HG02571 (cell line): ENCODE measurements around the gene PLXNB1.

ENCODE experiments used
- ATAC-seq: cut with Tn5 transposase; IDR thresholded peaks from one replicate; pipeline ENCODE4 v1.9.1; 2021; ENCODE audit warnings: mild to moderate bottlenecking, moderate library complexity; ENCODE audit not compliant: unreplicated experiment

The PLXNB1 gene

DNA sequence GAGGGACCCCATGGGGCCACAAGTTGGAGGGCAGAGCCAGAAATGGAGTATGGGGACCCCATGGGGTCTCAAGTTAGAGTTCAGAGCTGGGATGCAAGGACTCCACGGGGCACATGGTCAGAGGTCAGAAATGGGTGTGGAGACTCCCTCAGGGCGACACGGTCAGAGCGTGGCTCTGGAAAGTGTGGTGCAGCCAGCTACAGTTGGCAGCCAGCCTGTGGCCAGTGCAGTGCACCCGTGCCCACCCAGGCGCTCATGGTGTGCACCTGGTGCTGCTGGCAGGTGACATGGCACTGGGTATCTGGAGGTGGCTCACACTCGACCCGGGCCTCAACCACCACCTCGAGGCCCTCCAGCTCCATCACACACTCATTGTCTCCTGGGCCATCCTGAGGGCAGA, 11.2 kb downstream of the PLXNB1 start:
- no peak for ATAC-seq

DNA sequence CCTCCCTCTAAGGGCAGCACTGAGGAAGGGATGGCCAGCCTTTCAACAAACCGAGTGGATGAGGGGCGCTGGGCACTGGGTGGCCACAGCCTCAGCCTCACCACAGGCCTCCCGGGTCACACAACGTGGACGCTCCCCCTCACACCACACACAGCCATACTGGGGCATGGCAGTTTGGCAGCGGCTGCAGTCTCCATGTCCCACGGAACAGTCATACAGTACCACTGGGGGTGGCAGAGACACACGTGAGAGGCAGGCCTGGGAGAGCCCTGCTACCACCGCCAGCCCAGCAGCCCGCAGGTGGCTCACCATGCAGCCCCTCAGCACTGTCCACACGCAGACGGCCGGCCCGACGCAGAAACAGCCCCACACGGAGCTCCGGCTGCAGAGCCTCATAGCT, 11.7 kb downstream of the PLXNB1 start:
- no peak for ATAC-seq

- no peak for ATAC-seq
Measured at GRCh38 chr3:48417529-48418108, 12.3 kb downstream of the PLXNB1 start.

GRCh38 chr3:48416546-48416945, 13.3 kb downstream of the PLXNB1 start:
- ATAC-seq, result no peak

DNA sequence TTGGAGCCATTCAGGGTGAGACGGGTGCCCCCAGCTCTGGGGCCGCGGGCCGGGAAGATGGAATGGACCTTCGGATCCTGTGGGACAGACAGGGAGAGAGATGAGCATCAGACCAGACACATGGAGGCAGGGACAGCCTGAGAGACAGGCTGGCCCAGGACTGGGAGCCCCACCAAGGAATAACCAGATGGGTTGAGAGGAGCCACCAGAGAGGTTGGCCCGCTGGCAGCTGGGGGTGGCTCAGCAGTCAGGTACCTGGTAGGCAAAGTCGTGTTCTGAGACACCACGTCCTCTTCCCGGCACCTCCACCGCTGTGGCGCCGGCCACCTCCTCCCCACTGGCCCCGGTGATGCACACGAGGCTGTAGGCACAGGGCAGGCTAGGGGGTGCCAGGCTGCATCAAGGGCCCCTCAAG, 13.8 kb downstream of the PLXNB1 start:
- ATAC-seq, result no peak

DNA sequence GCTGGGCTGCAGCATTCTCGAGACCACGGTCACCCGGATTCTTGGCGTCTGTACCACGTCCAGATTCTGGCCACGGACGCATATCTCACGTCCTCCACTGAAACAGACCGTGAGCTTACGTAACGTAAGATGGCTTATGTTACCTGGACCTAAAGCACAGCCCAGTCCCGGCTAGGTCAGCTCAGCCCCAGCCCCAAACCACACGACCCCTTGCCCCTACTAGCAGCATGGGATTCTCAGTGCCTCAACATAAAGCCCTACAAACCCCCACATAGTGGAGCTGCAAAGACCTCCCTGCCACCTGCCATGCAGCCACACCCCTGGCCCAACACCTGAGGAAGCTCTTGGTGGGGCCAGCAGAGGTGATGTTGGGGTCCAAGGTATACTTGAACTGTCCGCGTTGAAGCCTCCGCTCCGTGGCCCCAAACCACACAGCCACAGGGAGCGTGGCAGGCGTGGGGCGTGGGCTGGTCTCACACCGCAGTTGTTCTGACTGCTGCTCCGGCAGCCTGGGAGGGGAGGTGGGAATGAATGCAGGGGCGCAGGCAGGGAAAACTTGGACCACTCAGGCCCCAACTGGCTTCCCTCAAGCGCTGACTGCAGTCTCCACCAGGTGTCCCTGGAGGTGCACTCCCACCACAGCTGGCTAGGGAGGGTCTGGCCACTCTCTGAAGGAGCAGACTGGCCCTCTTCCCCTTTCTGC, 14.5 kb downstream of the PLXNB1 start:
- no peak for ATAC-seq

DNA sequence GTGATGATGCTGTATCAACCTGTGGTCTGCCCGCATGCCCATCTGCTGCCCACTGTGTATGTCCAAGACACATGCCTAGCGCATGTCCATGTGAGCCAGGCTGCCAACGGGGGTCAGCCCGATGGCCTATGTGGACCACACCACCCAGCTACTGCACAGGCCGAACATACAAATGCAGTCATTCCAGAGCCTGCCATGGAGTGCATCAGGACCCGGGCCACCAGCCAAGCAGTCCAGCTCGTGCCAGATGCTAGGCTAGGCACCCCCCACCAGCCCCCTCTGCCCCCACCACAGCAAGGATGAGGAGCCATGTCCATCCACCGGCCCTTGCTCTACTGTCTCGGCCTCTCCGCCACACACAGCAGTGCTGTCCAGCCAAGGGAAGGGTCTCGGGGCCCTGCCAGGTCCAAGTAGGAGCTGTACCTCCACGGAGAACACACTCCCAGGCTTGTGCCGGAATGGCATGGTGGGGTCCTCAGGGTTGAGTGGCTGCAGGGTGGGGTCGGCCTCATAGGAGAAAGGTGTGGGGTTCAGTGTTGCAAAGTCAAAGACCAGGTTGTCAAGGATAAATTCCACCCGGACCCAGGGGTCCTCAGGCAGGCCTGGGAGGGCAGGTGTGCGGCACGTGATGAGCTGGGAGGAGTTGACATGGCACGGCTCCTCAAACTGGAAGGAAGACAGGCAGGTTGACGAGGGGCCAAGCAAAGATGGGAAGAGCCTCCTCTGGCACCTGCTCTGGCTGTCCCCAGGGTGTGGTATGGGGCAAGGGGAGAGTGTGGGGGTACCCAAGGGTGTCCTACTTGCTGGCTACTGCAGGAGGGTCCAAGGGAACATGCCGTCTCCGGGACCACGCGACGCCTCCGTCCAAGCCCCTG, 15.3 kb downstream of the PLXNB1 start:
- no peak for ATAC-seq

DNA sequence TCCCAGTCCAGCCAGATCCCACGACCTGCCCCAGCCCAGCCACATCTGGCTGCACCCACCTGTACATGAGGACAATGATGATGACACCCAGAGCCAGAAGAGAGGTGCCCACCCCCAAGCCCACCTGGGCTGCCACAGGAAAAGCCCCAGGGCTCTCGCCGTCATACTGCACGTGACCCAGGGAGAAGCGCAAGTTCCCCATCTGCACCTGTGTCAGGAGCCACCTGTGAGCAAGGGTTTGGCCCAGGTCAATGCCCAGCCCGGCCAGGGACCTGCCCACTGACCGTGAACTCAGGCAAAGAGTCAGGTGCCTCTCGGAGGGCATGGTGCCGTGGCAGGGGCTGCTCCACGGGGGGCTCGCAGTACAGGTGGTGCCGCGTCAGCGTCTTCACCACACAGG, 16.3 kb downstream of the PLXNB1 start:
- ATAC-seq, result no peak

GRCh38 chr3:48413086-48413485, 16.8 kb downstream of the PLXNB1 start:
- ATAC-seq, result no peak

DNA sequence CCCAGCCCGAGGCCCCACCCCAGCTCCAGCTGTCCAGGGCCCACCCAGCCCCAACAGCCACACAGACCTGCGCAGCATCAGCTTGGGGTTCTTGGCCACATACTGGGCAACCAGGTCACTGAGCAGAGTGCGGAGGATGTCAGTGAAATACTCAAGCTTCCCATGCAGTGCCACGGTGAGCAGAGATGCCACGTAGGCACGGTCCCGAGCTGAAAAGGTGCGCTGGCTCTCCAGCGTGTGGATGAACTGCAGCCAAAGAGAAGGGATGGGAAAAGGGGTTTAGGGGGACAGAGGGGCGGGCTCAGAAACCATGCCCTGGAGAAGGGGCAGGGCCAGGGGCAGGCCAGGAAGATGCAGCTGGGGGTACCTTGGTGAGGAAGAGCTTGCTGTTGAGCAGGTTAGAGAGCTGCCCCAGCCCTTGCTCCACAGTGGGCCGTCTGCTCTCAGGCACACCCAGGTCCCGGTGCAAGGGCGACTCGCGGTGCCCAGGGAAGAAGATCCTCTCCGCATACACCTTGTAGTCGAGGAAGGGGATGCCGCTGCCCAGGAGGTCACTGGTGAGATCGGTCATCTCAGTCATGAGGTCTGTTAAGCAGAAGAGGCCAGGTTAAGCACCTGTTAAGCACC, 17.4 kb downstream of the PLXNB1 start:
- ATAC-seq, result no peak

GRCh38 chr3:48411606-48412374, 18.1 kb downstream of the PLXNB1 start:
- ATAC-seq, result no peak

GRCh38 chr3:48411041-48411588, 18.8 kb downstream of the PLXNB1 start:
- ATAC-seq, result no peak

DNA sequence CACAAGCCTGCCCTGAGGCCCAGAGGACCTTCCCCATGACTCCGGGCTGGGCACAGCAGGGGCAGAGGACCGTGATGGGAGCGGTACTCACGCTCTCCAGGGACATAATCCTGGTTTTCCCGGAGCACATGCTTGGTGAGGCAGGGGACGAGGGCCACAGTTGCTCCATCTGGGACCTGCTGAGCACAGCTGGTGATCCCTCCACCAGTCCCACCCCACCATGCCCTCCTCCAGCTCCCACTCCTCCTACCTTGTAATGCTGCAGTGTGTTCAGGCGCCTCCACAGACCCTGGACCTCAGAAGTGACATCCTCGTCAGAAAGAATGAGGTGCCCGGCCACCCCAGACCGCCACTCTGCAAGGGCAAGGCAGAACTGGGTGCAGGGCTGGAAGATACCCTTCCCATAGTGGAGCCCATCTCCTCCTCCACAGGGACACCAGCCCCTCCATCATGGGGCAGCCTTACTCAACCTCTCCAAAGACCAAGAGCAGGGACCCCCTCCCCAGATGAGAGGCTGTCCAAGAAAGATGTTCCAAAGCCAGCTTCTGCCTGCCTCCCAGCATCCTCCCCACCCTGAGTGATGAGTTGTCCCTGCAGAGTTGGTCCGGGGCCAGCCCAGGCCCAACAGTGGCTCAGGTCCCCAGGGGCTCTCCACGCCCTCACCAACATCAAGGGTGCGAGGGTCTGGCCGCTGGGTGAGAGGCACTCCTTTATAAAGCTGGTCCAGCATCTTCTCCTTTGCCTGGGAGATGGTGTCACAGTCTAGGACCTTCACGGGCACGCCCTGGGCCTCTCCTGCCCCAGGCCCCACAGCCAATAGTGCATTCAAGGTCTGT, 19.5 kb downstream of the PLXNB1 start:
- ATAC-seq, result no peak

- ATAC-seq, result no peak
Measured at GRCh38 chr3:48409291-48410201, 20.3 kb downstream of the PLXNB1 start.

DNA sequence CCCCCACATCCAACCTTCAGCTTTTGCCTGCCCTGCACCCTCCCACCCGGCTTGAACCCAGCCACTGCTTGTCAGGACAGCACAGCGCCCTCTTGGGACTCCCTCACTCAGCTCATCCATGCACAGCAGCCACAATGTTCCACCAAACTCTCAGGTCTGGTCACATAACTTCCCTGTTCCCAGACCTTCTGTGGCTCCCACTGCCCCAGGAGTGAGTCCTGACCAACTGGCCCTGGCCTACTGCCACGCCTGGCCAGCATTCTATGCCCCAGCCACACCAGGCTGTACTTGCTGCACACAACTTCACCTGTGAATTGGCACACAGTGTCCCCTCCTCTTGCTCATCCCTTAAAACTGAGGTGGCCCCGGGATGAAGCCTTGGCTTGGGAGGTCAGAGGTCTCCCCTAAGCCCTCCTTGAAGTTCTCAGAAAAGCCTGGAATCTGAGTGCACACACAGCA, 21.0 kb downstream of the PLXNB1 start:
- ATAC-seq, result no peak

DNA sequence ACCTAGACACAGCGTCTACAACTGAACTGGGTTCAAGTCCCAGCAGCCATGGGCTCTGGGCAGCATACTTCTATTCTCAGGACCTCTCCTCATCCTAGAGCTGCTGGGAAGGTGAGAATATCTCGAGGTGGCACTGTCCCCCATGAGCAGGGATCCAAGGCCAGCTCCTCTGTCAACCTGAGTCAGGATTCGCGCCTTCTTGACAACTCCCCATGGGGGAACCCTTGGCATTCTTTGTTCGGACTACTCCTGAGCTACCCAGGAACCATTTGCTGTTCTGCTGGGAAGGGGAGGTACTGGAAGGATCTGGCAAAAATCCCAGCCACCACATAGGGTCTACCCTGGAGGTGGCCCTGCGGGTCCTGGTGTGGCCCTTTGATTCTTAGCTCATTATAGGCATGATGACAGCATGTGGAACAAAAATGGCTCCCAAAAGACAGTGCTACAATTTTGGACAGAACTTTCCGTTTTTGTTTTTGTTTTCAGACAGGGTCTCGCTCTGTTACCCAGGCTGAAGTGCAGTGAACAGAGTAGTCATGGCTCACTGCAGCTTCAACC, 22.3 kb downstream of the PLXNB1 start:
- no peak for ATAC-seq

GRCh38 chr3:48406443-48407431, 23.1 kb downstream of the PLXNB1 start:
- no peak for ATAC-seq
